Bone marrow (tissue), 2 donors: ENCODE measurements around the gene SLC1A2.

Experiments used
- DNase-seq, 2 donors: peaks; one replicate each; lab custom pipeline; 2025; lab: John Stamatoyannopoulos, UW

The SLC1A2 gene

GRCh38 chr11:35413598-35413997 is 5.8 kb downstream of the SLC1A2 start:
- DNase-seq = no peak

- DNase-seq = no peak
Observed at GRCh38 chr11:35412285-35412684, 7.1 kb downstream of the SLC1A2 start.

GRCh38 chr11:35407041-35407440 is 12.3 kb downstream of the SLC1A2 start:
- no peak for DNase-seq

- DNase-seq = no peak
Observed at GRCh38 chr11:35404388-35404775, 15.0 kb downstream of the SLC1A2 start.

- DNase-seq = no peak
Observed at GRCh38 chr11:35403765-35404387, 15.5 kb downstream of the SLC1A2 start.

- no peak for DNase-seq
Observed at GRCh38 chr11:35402751-35403660, 16.4 kb downstream of the SLC1A2 start.

GRCh38 chr11:35398881-35399280 is 20.5 kb downstream of the SLC1A2 start:
- no peak for DNase-seq

- no peak for DNase-seq
Observed at GRCh38 chr11:35394941-35395340, 24.4 kb downstream of the SLC1A2 start.

GRCh38 chr11:35393098-35393497 is 26.3 kb downstream of the SLC1A2 start:
- DNase-seq = no peak

- peak; percentile 58 to 69 for DNase-seq
Observed at GRCh38 chr11:35391922-35392688, 27.3 kb downstream of the SLC1A2 start.

- DNase-seq = no peak
Observed at GRCh38 chr11:35390737-35391682, 28.3 kb downstream of the SLC1A2 start.

GRCh38 chr11:35389897-35390465 is 29.4 kb downstream of the SLC1A2 start:
- DNase-seq = no peak

- no peak for DNase-seq
Observed at GRCh38 chr11:35389112-35389511, 30.2 kb downstream of the SLC1A2 start.

GRCh38 chr11:35388061-35388460 is 31.3 kb downstream of the SLC1A2 start:
- DNase-seq = no peak

- DNase-seq = no peak
Observed at GRCh38 chr11:35387111-35387982, 32.0 kb downstream of the SLC1A2 start.

GRCh38 chr11:35383953-35384352 is 35.4 kb downstream of the SLC1A2 start:
- no peak for DNase-seq

- no peak for DNase-seq
Observed at GRCh38 chr11:35381709-35382322, 37.5 kb downstream of the SLC1A2 start.

- no peak for DNase-seq
Observed at GRCh38 chr11:35380603-35381002, 38.8 kb downstream of the SLC1A2 start.

GRCh38 chr11:35377262-35377661 is 42.1 kb downstream of the SLC1A2 start:
- no peak for DNase-seq

- no peak for DNase-seq
Observed at GRCh38 chr11:35376613-35377012, 42.7 kb downstream of the SLC1A2 start.
